Non-pigmented ciliary epithelial cell (primary cell): ENCODE measurements around the gene UBR7.
"Not testable (repeated sequence)": the region's sequence is repeated elsewhere in the genome, so short reads cannot be mapped to it uniquely, and the experiment has no call there.

Source experiments
- DNase-seq: peaks from one replicate; pipeline ENCODE4 v3.0.0-alpha.2; 2010; ENCODE audit warnings: low read depth

UBR7 gene

GRCh38 chr14:93195316-93195999 is 11.6 kb upstream of the UBR7 start:
- DNase-seq = no peak

- no peak for DNase-seq
Observed at GRCh38 chr14:93199031-93199430, 8.0 kb upstream of the UBR7 start.

GRCh38 chr14:93200553-93200952 is 6.5 kb upstream of the UBR7 start:
- no peak for DNase-seq

GRCh38 chr14:93201155-93201704 is 5.8 kb upstream of the UBR7 start:
- DNase-seq = no peak

GRCh38 chr14:93207468-93208308 is 632 bp downstream of the UBR7 start:
- DNase-seq = no peak

- DNase-seq = no peak
Observed at GRCh38 chr14:93212432-93212831, 5.4 kb downstream of the UBR7 start.

- no peak for DNase-seq
Observed at GRCh38 chr14:93214598-93214997, 7.5 kb downstream of the UBR7 start.

- DNase-seq = no peak
Observed at GRCh38 chr14:93219103-93219726, 12.2 kb downstream of the UBR7 start.

- no peak for DNase-seq
Observed at GRCh38 chr14:93220509-93220908, 13.5 kb downstream of the UBR7 start.

GRCh38 chr14:93223565-93223964 is 16.5 kb downstream of the UBR7 start:
- no peak for DNase-seq

GRCh38 chr14:93228550-93228949 is 21.5 kb downstream of the UBR7 start:
- no peak for DNase-seq

GRCh38 chr14:93230539-93230938 is 23.5 kb downstream of the UBR7 start:
- no peak for DNase-seq

- DNase-seq = no peak
Observed at GRCh38 chr14:93231129-93231979, 24.3 kb downstream of the UBR7 start.

- no peak for DNase-seq
Observed at GRCh38 chr14:93232159-93232558, 25.1 kb downstream of the UBR7 start.

- DNase-seq = not testable (repeated sequence)
Observed at GRCh38 chr14:93233078-93233477, 26.0 kb downstream of the UBR7 start.

GRCh38 chr14:93234798-93235197 is 27.7 kb downstream of the UBR7 start:
- no peak for DNase-seq

- DNase-seq = no peak
Observed at GRCh38 chr14:93239869-93240677, 33.0 kb downstream of the UBR7 start.

GRCh38 chr14:93240678-93241000 is 33.6 kb downstream of the UBR7 start:
- DNase-seq = no peak

GRCh38 chr14:93245764-93246420 is 38.8 kb downstream of the UBR7 start:
- no peak for DNase-seq

- DNase-seq = no peak
Observed at GRCh38 chr14:93246534-93246933, 39.5 kb downstream of the UBR7 start.
